ENCODE data around the gene SETD7.

SETD7 gene

GRCh38 chr4:139568206-139568955 lies 12.4 kb upstream of the SETD7 start:
- DNase-seq: peak; percentile 81

- no peak for DNase-seq
Measured at GRCh38 chr4:139567159-139567870, 11.3 kb upstream of the SETD7 start.

GRCh38 chr4:139564502-139564901 lies 8.5 kb upstream of the SETD7 start:
- DNase-seq: no peak

GRCh38 chr4:139563515-139563914 lies 7.5 kb upstream of the SETD7 start:
- DNase-seq: no peak

GRCh38 chr4:139562839-139563238 lies 6.8 kb upstream of the SETD7 start:
- DNase-seq: no peak

GRCh38 chr4:139562067-139562684 lies 6.2 kb upstream of the SETD7 start:
- DNase-seq: no peak

GRCh38 chr4:139560406-139561104 lies 4.5 kb upstream of the SETD7 start:
- DNase-seq: peak; percentile 78

- no peak for DNase-seq
Measured at GRCh38 chr4:139559687-139560086, 3.7 kb upstream of the SETD7 start.

GRCh38 chr4:139559089-139559479 lies 3.1 kb upstream of the SETD7 start:
- no peak for DNase-seq

GRCh38 chr4:139558235-139559088 lies 2.4 kb upstream of the SETD7 start:
- DNase-seq: no peak

GRCh38 chr4:139557556-139558110 lies 1.6 kb upstream of the SETD7 start:
- no peak for DNase-seq

GRCh38 chr4:139556724-139557555 lies 921 bp upstream of the SETD7 start:
- peak; percentile 81 for DNase-seq

- DNase-seq: peak; percentile 68
Measured at GRCh38 chr4:139555705-139556070, 331 bp downstream of the SETD7 start.

- peak; percentile 97 for DNase-seq
Measured at GRCh38 chr4:139554893-139555704, 920 bp downstream of the SETD7 start.

GRCh38 chr4:139554642-139554892 lies 1.5 kb downstream of the SETD7 start:
- DNase-seq: no peak

GRCh38 chr4:139553751-139554641 lies 2.0 kb downstream of the SETD7 start:
- no peak for DNase-seq

- DNase-seq: peak; percentile 64
Measured at GRCh38 chr4:139552517-139553307, 3.3 kb downstream of the SETD7 start.

- peak; percentile 84 for DNase-seq
Measured at GRCh38 chr4:139550724-139551429, 5.1 kb downstream of the SETD7 start.

All from islet precursor cell (in vitro differentiated cells).